Measurements from ENCODE around the gene C2orf81.
A peak's percentile ranks its signal among the peaks of the same experiment; 100 is the strongest.
"Not testable (repeated sequence)": the region's sequence is repeated elsewhere in the genome, so short reads cannot be mapped to it uniquely, and the experiment has no call there.

Gene C2orf81

DNA sequence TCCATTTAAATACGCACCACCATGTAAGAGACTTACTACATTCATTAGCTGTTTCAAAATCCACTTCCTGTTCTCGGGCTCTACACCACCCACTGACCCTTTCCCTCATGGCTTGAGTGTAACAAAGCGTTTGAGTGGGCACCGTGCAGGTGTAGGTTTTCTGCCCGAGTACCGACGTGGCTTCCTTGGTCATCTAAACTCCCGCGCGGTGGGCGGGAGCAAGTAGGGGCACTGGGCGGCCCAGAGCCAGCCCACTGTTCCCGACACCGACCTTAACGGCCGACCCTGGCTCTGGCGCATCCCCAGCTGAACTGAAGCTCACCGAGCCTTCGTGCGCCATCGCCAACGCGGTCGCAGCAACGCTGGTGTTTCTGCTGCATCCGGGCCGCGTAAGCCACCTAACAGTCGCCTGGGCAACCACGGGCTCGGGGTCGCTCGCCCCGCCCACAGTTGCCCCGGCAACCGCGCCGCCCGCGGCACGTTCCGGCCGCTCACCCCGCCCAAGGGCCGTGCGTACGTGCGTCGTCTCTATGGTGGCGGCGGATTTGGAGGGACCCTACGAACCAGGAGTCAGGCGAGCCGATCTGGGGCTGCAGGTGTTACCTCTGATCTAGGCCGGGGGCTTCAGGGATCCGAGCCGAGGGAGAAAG lies at the start of gene C2orf81, which contains the start of gene WDR54:
Gene C2orf81 (minus strand): TSS at position 399 of the 650 bp plus-strand sequence. CDS start 59 bp downstream, at position 340.
Gene WDR54 (plus strand): TSS at position 510 of the 650 bp plus-strand sequence. CDS start 424 bp downstream, outside the sequence.
- no peaks in the 10 kb centered on the region for H3K9me3 ChIP-seq (ENCODE audit: low read length)
- H3K79me2 ChIP-seq (ENCODE audit: insufficient read depth, low read length), result no peaks in the 10 kb centered on the region
- TF ChIP-seq, protein P1, sequence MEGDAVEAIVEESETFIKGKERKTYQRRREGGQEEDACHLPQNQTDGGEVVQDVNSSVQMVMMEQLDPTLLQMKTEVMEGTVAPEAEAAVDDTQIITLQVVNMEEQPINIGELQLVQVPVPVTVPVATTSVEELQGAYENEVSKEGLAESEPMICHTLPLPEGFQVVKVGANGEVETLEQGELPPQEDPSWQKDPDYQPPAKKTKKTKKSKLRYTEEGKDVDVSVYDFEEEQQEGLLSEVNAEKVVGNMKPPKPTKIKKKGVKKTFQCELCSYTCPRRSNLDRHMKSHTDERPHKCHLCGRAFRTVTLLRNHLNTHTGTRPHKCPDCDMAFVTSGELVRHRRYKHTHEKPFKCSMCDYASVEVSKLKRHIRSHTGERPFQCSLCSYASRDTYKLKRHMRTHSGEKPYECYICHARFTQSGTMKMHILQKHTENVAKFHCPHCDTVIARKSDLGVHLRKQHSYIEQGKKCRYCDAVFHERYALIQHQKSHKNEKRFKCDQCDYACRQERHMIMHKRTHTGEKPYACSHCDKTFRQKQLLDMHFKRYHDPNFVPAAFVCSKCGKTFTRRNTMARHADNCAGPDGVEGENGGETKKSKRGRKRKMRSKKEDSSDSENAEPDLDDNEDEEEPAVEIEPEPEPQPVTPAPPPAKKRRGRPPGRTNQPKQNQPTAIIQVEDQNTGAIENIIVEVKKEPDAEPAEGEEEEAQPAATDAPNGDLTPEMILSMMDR (IDR thresholded peaks at IDR 0.05; ENCODE audit: low read length), result no peak
- TF ChIP-seq EZH2 (IDR thresholded peaks at IDR 0.05; ENCODE audit: borderline replicate concordance, low read length), result no peak
- H3K27me3 ChIP-seq (ENCODE audit: insufficient read depth, low read length), result no peaks in the 10 kb centered on the region
- H3K9ac ChIP-seq (ENCODE audit: low read length), result peak within 1 kb of the TSS; percentile 63
- no peaks in the 10 kb centered on the region for H3K9me2 ChIP-seq (ENCODE audit: low read depth, low read length)
- H3K4me2 ChIP-seq (ENCODE audit: low read length), result peak within 1 kb of the TSS; percentile 84
- no peak within 1 kb of the TSS for H3K27ac ChIP-seq (ENCODE audit: low read depth, low read length, poor library complexity, severe bottlenecking)
- H3K4me3 ChIP-seq (ENCODE audit: low read depth, low read length, poor library complexity, severe bottlenecking), result peak within 1 kb of the TSS; percentile 68
- no peaks in the 10 kb centered on the region for H3K36me3 ChIP-seq (ENCODE audit: insufficient read depth, low read length)
- no peaks in the 10 kb centered on the region for H3F3A ChIP-seq (ENCODE audit: insufficient read depth, low read length)
- no peaks in the 10 kb centered on the region for H4K20me1 ChIP-seq (ENCODE audit: insufficient read depth, low read length)
- peaks cover 22% of the 10 kb centered on the region for H3K4me1 ChIP-seq (ENCODE audit: insufficient read depth, low read length, severe bottlenecking)
- H2AFZ ChIP-seq (ENCODE audit: low read length), result peak within 1 kb of the TSS; percentile 65; the same call in 1 of the 2 replicates

DNA sequence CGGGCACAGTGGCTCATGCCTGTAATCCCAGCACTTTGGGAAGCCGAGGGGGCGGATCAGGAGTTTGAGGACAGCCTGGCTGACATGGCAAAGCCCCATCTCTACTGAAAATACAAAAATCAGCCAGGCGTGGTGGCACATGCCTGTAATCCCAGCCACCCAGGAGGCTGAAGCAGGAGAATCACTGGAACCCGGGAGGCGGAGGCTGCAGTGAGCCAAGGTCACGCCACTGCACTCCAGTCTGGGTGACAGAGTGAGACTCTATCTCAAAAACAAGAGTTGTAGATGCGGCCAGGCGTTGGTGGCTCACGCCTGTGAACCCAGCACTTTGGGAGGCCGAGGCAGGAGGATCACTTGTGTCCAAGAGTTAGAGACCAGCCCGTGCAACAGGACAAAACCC lies 49.3 kb upstream of the C2orf81 start:
- peaks cover 17% of the 10 kb centered on the region for H3K36me3 ChIP-seq (ENCODE audit: insufficient read depth, low read length)
- not testable (repeated sequence) for H3K4me3 ChIP-seq (ENCODE audit: low read depth, low read length, poor library complexity, severe bottlenecking); H3K27ac ChIP-seq (ENCODE audit: low read depth, low read length, poor library complexity, severe bottlenecking); H3K27me3 ChIP-seq (ENCODE audit: insufficient read depth, low read length); H2AFZ ChIP-seq (ENCODE audit: low read length); H3F3A ChIP-seq (ENCODE audit: insufficient read depth, low read length); H3K4me2 ChIP-seq (ENCODE audit: low read length); H4K20me1 ChIP-seq (ENCODE audit: insufficient read depth, low read length); H3K9me3 ChIP-seq (ENCODE audit: low read length); H3K9ac ChIP-seq (ENCODE audit: low read length); H3K9me2 ChIP-seq (ENCODE audit: low read depth, low read length); H3K79me2 ChIP-seq (ENCODE audit: insufficient read depth, low read length)
- H3K4me1 ChIP-seq (ENCODE audit: insufficient read depth, low read length, severe bottlenecking), result peaks cover 30% of the 10 kb centered on the region

DNA sequence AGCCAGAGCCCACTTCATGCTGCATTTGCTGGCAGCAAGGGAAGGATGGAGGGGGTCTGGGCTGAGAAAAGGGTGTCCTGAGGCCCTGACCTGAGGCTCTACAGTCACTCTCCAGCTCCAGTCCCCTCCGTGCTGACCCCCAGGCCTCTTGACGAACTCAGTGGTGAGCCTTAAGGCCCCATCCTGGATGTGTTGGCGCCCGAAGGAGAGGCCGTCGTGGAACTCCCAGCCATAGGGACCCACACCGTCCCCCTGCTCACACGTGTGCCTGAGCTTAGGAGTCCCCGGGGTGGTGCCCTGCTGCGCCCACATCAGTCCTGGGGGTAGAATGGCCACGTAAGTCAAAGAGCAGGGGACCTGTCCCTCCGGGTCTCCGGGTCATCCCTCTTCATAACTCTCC lies 43.0 kb upstream of the C2orf81 start:
- no peak overlapping the region for H2AFZ ChIP-seq (ENCODE audit: low read length)
- H3K36me3 ChIP-seq (ENCODE audit: insufficient read depth, low read length), result peaks cover 28% of the 10 kb centered on the region; the same call in 1 of the 2 replicates
- H3K79me2 ChIP-seq (ENCODE audit: insufficient read depth, low read length), result peaks cover 4% of the 10 kb centered on the region; the same call in 1 of the 2 replicates
- no peak for TF ChIP-seq EZH2 (IDR thresholded peaks at IDR 0.05; ENCODE audit: borderline replicate concordance, low read length)
- TF ChIP-seq, protein P1 (IDR thresholded peaks at IDR 0.05; ENCODE audit: low read length), result no peak
- peak overlapping the region; percentile 88 for H3K4me2 ChIP-seq (ENCODE audit: low read length)
- H3K27me3 ChIP-seq (ENCODE audit: insufficient read depth, low read length), result no peaks in the 10 kb centered on the region
- H3K4me3 ChIP-seq (ENCODE audit: low read depth, low read length, poor library complexity, severe bottlenecking), result peak overlapping the region; percentile 90
- peaks cover 25% of the 10 kb centered on the region for H3K4me1 ChIP-seq (ENCODE audit: insufficient read depth, low read length, severe bottlenecking)
- peak overlapping the region; percentile 31 for H3K27ac ChIP-seq (ENCODE audit: low read depth, low read length, poor library complexity, severe bottlenecking)
- no peaks in the 10 kb centered on the region for H4K20me1 ChIP-seq (ENCODE audit: insufficient read depth, low read length)
- H3K9ac ChIP-seq (ENCODE audit: low read length), result peak overlapping the region; percentile 95
- H3K9me3 ChIP-seq (ENCODE audit: low read length), result no peaks in the 10 kb centered on the region
- no peaks in the 10 kb centered on the region for H3F3A ChIP-seq (ENCODE audit: insufficient read depth, low read length)
- no peaks in the 10 kb centered on the region for H3K9me2 ChIP-seq (ENCODE audit: low read depth, low read length)

DNA sequence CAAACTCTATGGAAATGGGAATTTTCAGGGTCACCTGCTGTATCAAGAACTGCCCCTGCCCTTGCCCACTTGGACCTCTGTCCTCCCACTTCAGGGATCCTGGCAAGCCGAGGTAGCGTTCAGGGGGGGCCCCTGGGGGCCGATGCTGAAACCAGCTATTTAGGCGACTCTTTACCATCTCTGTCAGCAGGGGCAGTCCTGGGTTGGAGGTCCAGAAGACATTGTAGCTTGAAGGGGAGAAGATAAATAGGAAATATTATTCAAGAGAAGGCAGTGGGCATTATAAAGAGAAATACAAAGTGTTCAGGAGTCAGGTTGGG lies 41.3 kb upstream of the C2orf81 start:
- peaks cover 33% of the 10 kb centered on the region for H3K4me1 ChIP-seq (ENCODE audit: insufficient read depth, low read length, severe bottlenecking)
- H2AFZ ChIP-seq (ENCODE audit: low read length), result no peak overlapping the region
- no peaks in the 10 kb centered on the region for H3K9me3 ChIP-seq (ENCODE audit: low read length)
- H3K27ac ChIP-seq (ENCODE audit: low read depth, low read length, poor library complexity, severe bottlenecking), result no peak overlapping the region
- H3K27me3 ChIP-seq (ENCODE audit: insufficient read depth, low read length), result no peaks in the 10 kb centered on the region
- no peaks in the 10 kb centered on the region for H3F3A ChIP-seq (ENCODE audit: insufficient read depth, low read length)
- H3K36me3 ChIP-seq (ENCODE audit: insufficient read depth, low read length), result peaks cover 28% of the 10 kb centered on the region; the same call in 1 of the 2 replicates
- TF ChIP-seq, protein P1 (IDR thresholded peaks at IDR 0.05; ENCODE audit: low read length), result no peak
- TF ChIP-seq EZH2 (IDR thresholded peaks at IDR 0.05; ENCODE audit: borderline replicate concordance, low read length), result no peak
- H3K4me2 ChIP-seq (ENCODE audit: low read length), result no peak overlapping the region
- H3K79me2 ChIP-seq (ENCODE audit: insufficient read depth, low read length), result peaks cover 4% of the 10 kb centered on the region; the same call in 1 of the 2 replicates
- H3K9ac ChIP-seq (ENCODE audit: low read length), result no peak overlapping the region
- H3K9me2 ChIP-seq (ENCODE audit: low read depth, low read length), result no peaks in the 10 kb centered on the region
- no peak overlapping the region for H3K4me3 ChIP-seq (ENCODE audit: low read depth, low read length, poor library complexity, severe bottlenecking)
- no peaks in the 10 kb centered on the region for H4K20me1 ChIP-seq (ENCODE audit: insufficient read depth, low read length)
